Smooth muscle cell (in vitro differentiated cells): ENCODE results near the gene ERRFI1. TPM values are rescaled to one million over a fixed set of nuclear protein-coding genes. Genes with fewer than 3 reads are reported as not detected.

Source experiments
- DNase-seq: peaks from one replicate; lab custom pipeline; 2025; ENCODE audit not compliant: unreplicated experiment; lab: John Stamatoyannopoulos, UW
- H2AFZ ChIP-seq: fragments of 200-600 bp; sonication (generic); 2 replicates; pipeline ENCODE4 v1.6.0; 2016; ENCODE audit warnings: antibody characterized with exemption, low read depth, mild to moderate bottlenecking
- H3F3A ChIP-seq: fragments of 200-600 bp; sonication (generic); 2 replicates; pipeline ENCODE4 v1.6.0; 2017; ENCODE audit warnings: antibody characterized with exemption, low read depth
- H3K27ac ChIP-seq: fragments of 200-600 bp; sonication (generic); 2 replicates; pipeline ENCODE4 v1.5.1; 2016; ENCODE audit warnings: low read depth, mild to moderate bottlenecking
- H3K27me3 ChIP-seq: fragments of 200-600 bp; sonication (generic); 2 replicates; pipeline ENCODE4 v1.6.1; 2016; ENCODE audit warnings: low read depth, mild to moderate bottlenecking
- H3K36me3 ChIP-seq: fragments of 200-600 bp; sonication (generic); 2 replicates; pipeline ENCODE4 v1.5.1; 2016; ENCODE audit warnings: low read depth
- H3K4me1 ChIP-seq: fragments of 200-600 bp; sonication (generic); 2 replicates; pipeline ENCODE4 v1.5.1; 2016; ENCODE audit warnings: low read depth
- H3K4me2 ChIP-seq: fragments of 200-600 bp; sonication (generic); 2 replicates; pipeline ENCODE4 v1.6.0; 2016; ENCODE audit warnings: mild to moderate bottlenecking
- H3K4me3 ChIP-seq: fragments of 200-600 bp; sonication (generic); 2 replicates; pipeline ENCODE4 v1.5.1; 2016; ENCODE audit warnings: mild to moderate bottlenecking
- H3K79me2 ChIP-seq: fragments of 200-600 bp; sonication (generic); 2 replicates; pipeline ENCODE4 v1.6.0; 2016; ENCODE audit warnings: low read depth, mild to moderate bottlenecking
- H3K9ac ChIP-seq: fragments of 200-600 bp; sonication (generic); 2 replicates; pipeline ENCODE4 v1.6.0; 2016; ENCODE audit warnings: low read depth
- H3K9me3 ChIP-seq: fragments of 200-600 bp; sonication (generic); replicated peaks from 2 replicates; pipeline ENCODE4 v1.5.1; 2016; ENCODE audit warnings: low read depth
- H4K20me1 ChIP-seq: fragments of 200-600 bp; sonication (generic); 2 replicates; pipeline ENCODE4 v1.6.0; 2016; ENCODE audit warnings: low read depth
- CTCF ChIP-seq: fragments of 200-600 bp; sonication (generic); IDR thresholded peaks from 2 replicates; pipeline ENCODE4 v1.5.1; 2017; ENCODE audit warnings: borderline replicate concordance, mild to moderate bottlenecking, antibody characterized with exemption; ENCODE audit not compliant: insufficient read depth, poor library complexity, severe bottlenecking
- WGBS: methylation state at CpG from one replicate; pipeline ENCODE4 v1.1.7; 2016; ENCODE audit warnings: low lambda C conversion rate; 5-methylcytosine and 5-hydroxymethylcytosine counted together
- polyA plus RNA-seq: library from polyadenylated mRNA; unstranded; fragments of >200 nt; fragmentation: Nextera tagmentation; extraction: Ambion mirVana; gene quantifications from 2 replicates; pipeline ENCODE4 v1.2.1, GENCODE V29; 2016
- total RNA-seq: library from RNA; depleted of rRNA; stranded (reverse); fragments of >200 nt; gene quantifications from 2 replicates; pipeline ENCODE4 v1.2.3, GENCODE V29; 2014

Gene ERRFI1
- total and polyA plus RNA-seq, 2 experiments from 2014 or later: 81.6 to 184 TPM

DNA sequence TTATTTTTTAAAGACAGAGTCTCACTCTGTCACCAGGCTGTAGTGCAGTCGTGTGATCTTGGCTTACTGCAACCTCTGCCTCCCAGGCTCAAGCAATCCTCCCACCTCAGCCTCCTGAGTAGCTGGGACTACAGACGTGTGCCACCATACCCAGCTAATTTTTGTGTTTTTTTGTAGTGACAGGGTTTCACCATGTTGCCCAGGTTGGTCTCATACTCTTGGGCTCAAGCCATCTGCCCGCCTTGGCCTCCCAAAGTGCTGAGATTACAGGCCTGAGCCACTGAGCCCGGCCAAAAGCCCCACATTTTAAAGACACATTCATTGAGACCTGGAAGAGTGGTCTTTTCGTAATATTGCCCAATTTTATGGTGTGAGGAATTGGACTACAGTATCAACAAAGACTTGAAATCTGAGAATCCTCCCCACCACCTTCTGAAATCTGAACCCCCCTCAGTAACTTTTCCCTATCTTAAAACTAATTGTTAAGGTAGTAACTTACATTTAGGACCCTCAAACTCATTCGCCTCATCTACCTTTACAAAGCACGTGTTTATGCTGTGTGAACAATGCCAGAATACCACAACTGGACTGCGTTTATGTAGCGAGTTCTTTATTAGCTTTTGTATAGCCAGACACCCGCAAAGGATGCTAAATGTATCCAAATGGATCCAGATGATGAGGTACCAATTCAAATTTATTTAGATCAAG is 2.7 kb downstream of the ERRFI1 start:
- no peaks in the 10 kb centered on the region for H3K36me3 ChIP-seq
- H3K4me1 ChIP-seq: peaks cover 80% of the 10 kb centered on the region
- H3F3A ChIP-seq: peaks cover 36% of the 10 kb centered on the region
- no peak for TF ChIP-seq CTCF
- 46% methylated on average over 10 of the region's 10 CpGs for WGBS
- peak overlapping the region; percentile 93 for H3K27ac ChIP-seq
- H4K20me1 ChIP-seq: peaks cover 76% of the 10 kb centered on the region
- no peak overlapping the region for H2AFZ ChIP-seq
- peak overlapping the region; percentile 94 for H3K4me2 ChIP-seq
- H3K79me2 ChIP-seq: peaks cover 76% of the 10 kb centered on the region
- no peaks in the 10 kb centered on the region for H3K9me3 ChIP-seq
- DNase-seq: no peak
- H3K9ac ChIP-seq: peak overlapping the region; percentile 90
- no peaks in the 10 kb centered on the region for H3K27me3 ChIP-seq
- H3K4me3 ChIP-seq: peak overlapping the region; percentile 89

- H3K36me3 ChIP-seq: no peaks in the 10 kb centered on the region
- peak overlapping the region; percentile 94 for H3K4me2 ChIP-seq
- no peaks in the 10 kb centered on the region for H3K9me3 ChIP-seq
- H4K20me1 ChIP-seq: peaks cover 84% of the 10 kb centered on the region
- peak overlapping the region; percentile 93 for H3K27ac ChIP-seq
- TF ChIP-seq CTCF: no peak
- peak overlapping the region; percentile 90 for H3K9ac ChIP-seq
- no peak for DNase-seq
- peaks cover 82% of the 10 kb centered on the region for H3K4me1 ChIP-seq
- peak overlapping the region; percentile 89 for H3K4me3 ChIP-seq
- peaks cover 36% of the 10 kb centered on the region for H3F3A ChIP-seq
- 77% methylated on average over 3 of the region's 3 CpGs for WGBS
- H3K79me2 ChIP-seq: peaks cover 84% of the 10 kb centered on the region
- H2AFZ ChIP-seq: no peak overlapping the region
- H3K27me3 ChIP-seq: no peaks in the 10 kb centered on the region
Measured at GRCh38 chr1:8022395-8023286, 3.5 kb downstream of the ERRFI1 start.

DNA sequence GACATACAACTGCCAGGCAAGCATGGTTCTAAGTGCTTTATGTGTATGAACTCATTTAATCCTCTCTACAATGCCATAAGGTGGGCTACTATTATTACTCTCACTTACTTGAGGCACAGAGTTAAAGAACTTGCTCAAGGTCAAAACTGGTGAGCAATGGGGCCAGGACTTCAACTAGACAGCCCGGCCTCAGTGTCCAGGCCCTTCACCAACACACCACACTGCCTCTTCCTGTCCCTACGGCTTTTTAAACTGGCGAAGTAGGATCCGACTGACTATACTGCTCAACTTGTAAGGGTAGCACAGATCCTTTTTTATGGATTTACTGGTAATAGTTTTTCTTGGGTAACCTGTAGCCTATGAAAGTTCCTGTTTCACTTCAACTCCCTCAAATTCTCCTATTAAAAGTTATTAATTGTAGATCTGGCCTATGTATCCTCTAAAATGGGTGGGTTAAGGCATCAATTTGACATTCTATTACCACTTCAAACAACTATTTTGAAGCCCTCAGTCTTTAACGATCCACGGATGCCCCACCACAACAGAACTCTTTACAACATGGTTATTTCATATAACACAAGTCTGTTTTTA is 4.3 kb downstream of the ERRFI1 start:
- DNase-seq: no peak
- no peak for TF ChIP-seq CTCF
- Histone ChIP-seq H3K9me3 (no peaks in the 10 kb centered on the region), H3K4me1 (peaks cover 82% of the 10 kb centered on the region), H3K9ac (peak overlapping the region; percentile 13), H3K4me3 (peak overlapping the region; percentile 89), H3K36me3 (no peaks in the 10 kb centered on the region), H3K4me2 (peak overlapping the region; percentile 94), H3K27me3 (no peaks in the 10 kb centered on the region), H2AFZ (no peak overlapping the region), H3K27ac (peak overlapping the region; percentile 93), H3F3A (peaks cover 31% of the 10 kb centered on the region), H4K20me1 (peaks cover 93% of the 10 kb centered on the region), H3K79me2 (peaks cover 93% of the 10 kb centered on the region)
- WGBS: 54% methylated on average over 6 of the region's 6 CpGs
